B cell (primary cell): ENCODE data around the gene PPP2R5A. TPM values are rescaled to one million over a fixed set of nuclear protein-coding genes. Genes with fewer than 3 reads are reported as not detected.

Experiments used
- polyA plus RNA-seq: library from polyadenylated mRNA; depleted of rRNA; stranded (reverse); fragments of >200 nt; gene quantifications from 2 replicates; pipeline ENCODE4 v1.2.3, GENCODE V29; 2012
- small RNA-seq: library from RNA; depleted of rRNA; stranded (forward); fragments of <200 nt; gene quantifications from one replicate; pipeline ENCODE3, GENCODE V24; 2012; ENCODE audit warnings: low replicate concordance, low read depth; ENCODE audit not compliant: insufficient read length
- total RNA-seq, 2 donors: library from RNA; stranded (reverse); fragments of 120-200 nt in 1 of 2; gene quantifications; 1 replicate in 1 of 2; 2 replicates in 1 of 2; pipeline versions ENCODE4 v1.2.3 to v1.2.4, GENCODE V29; 2013 to 2022

The PPP2R5A gene
- total and polyA plus RNA-seq, 2 donors (not counting 1 experiment from before 2014, with no cell fraction given), result 22.4 to 43.4 TPM

Small RNAs within 50 kb of the gene (small RNA-seq; reads per million reads assigned to genes)
- gene SNORA16B, result not detected

Other genes starting within 250 kb of the PPP2R5A start
- gene INTS7, start 249.9 kb upstream of the PPP2R5A start, total RNA-seq, result 15.9 and 19.2 TPM in 2 replicates
- 7.5 and 8.3 TPM in 2 replicates for gene INTS7, start 249.9 kb upstream of the PPP2R5A start, polyA plus RNA-seq
- gene DTL, start 249.7 kb upstream of the PPP2R5A start, total RNA-seq, result 0.10 and 0.37 TPM in 2 replicates
- 0.39 and 0.89 TPM in 2 replicates for gene DTL, start 249.7 kb upstream of the PPP2R5A start, polyA plus RNA-seq
- gene PACC1, start 129.5 kb downstream of the PPP2R5A start, total RNA-seq, result 16.7 and 18.3 TPM in 2 replicates
- 14.4 and 15.9 TPM in 2 replicates for gene PACC1, start 129.5 kb downstream of the PPP2R5A start, polyA plus RNA-seq
- gene NENF, start 147.5 kb downstream of the PPP2R5A start, total RNA-seq, result 20.3 and 22.7 TPM in 2 replicates
- 10.6 and 11.0 TPM in 2 replicates for gene NENF, start 147.5 kb downstream of the PPP2R5A start, polyA plus RNA-seq